SJCRH30 (cell line): ENCODE results near the gene THRA. TPM values are rescaled to one million over a fixed set of nuclear protein-coding genes. Genes with fewer than 3 reads are reported as not detected.

Experiments used
- DNase-seq, 2 experiments: peaks; one replicate each; pipeline ENCODE4 v3.0.0-alpha.2; 2015 to 2020
- H3K27ac ChIP-seq: fragments of 250-450 bp; sonication (Bioruptor Pico); 2 replicates; pipeline ENCODE4 v1.5.1; 2020; ENCODE audit warnings: mild to moderate bottlenecking, moderate library complexity
- H3K27me3 ChIP-seq: fragments of 250-450 bp; sonication (Bioruptor Pico); 2 replicates; pipeline ENCODE4 v1.5.1; 2020; ENCODE audit warnings: mild to moderate bottlenecking, moderate library complexity
- H3K36me3 ChIP-seq: fragments of 250-450 bp; sonication (Bioruptor Pico); 2 replicates; pipeline ENCODE4 v1.5.1; 2020; ENCODE audit warnings: mild to moderate bottlenecking, moderate library complexity
- H3K4me1 ChIP-seq: fragments of 250-450 bp; sonication (Bioruptor Pico); 2 replicates; pipeline ENCODE4 v1.5.1; 2020; ENCODE audit warnings: mild to moderate bottlenecking, moderate library complexity
- H3K4me3 ChIP-seq: fragments of 250-450 bp; sonication (Bioruptor Pico); 2 replicates; pipeline ENCODE4 v1.5.1; 2020; ENCODE audit warnings: mild to moderate bottlenecking, moderate library complexity
- H3K9me3 ChIP-seq: fragments of 250-450 bp; sonication (Bioruptor Pico); replicated peaks from 2 replicates; pipeline ENCODE4 v1.5.1; 2020; ENCODE audit warnings: mild to moderate bottlenecking, moderate library complexity
- total RNA-seq: library from RNA; depleted of rRNA; stranded (reverse); fragments of >200 nt; shearing (Covaris generic); gene quantifications from 2 replicates; pipeline ENCODE4 v1.2.3, GENCODE V29; 2014

The THRA gene
- total RNA-seq, 1 experiment from 2014 or later, result 14.4 TPM

DNA sequence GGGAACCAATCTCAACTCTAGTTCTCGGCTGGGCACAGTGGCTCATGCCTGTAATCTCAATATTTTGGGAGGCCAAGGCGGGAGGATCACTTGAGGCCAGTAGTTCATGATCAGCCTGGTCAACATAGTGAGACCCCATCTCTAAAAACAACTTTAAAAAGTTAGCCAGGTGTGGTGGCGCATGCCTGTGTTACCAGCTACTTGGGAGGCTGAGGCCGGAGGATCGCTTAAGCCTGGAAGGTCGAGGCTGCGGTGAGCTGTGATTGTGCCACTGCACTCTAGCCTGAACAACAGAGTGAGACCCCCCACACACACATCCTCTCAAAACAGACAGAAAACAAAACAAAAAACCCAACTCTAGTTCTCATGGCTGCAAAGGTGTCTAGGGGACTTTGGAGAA lies 4.9 kb downstream of the THRA start:
- H3K9me3 ChIP-seq, result no peaks in the 10 kb centered on the region
- no peaks in the 10 kb centered on the region for H3K36me3 ChIP-seq
- H3K27me3 ChIP-seq, result no peaks in the 10 kb centered on the region
- no peak overlapping the region for H3K27ac ChIP-seq
- H3K4me3 ChIP-seq, result no peak overlapping the region
- DNase-seq, result no peak
- peaks cover 62% of the 10 kb centered on the region for H3K4me1 ChIP-seq

DNA sequence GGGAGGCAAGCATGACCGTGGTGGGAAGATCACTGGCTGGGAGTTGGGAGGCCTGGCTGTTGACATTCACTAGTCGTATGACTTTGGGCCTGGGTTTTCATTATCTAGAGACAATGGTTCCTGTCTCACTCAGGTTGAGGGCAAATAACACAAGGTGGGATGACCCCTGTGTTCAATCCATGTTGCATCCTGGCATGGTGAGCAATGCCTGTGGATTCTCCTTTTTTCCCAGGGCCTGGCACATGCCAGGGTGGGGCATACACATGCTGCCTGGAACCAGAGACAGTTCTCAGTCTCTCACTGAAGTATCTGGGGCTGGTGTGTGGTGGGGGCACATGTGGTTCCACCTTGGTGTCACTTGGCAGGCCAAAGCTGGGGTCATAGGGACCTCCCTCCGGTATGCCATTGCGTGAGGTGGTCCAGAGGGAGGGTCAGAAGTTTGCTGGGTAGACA lies 5.4 kb downstream of the THRA start:
- no peaks in the 10 kb centered on the region for H3K36me3 ChIP-seq
- H3K27ac ChIP-seq, result no peak overlapping the region
- peaks cover 62% of the 10 kb centered on the region for H3K4me1 ChIP-seq
- H3K9me3 ChIP-seq, result no peaks in the 10 kb centered on the region
- no peak for DNase-seq
- H3K27me3 ChIP-seq, result no peaks in the 10 kb centered on the region
- H3K4me3 ChIP-seq, result no peak overlapping the region

DNA sequence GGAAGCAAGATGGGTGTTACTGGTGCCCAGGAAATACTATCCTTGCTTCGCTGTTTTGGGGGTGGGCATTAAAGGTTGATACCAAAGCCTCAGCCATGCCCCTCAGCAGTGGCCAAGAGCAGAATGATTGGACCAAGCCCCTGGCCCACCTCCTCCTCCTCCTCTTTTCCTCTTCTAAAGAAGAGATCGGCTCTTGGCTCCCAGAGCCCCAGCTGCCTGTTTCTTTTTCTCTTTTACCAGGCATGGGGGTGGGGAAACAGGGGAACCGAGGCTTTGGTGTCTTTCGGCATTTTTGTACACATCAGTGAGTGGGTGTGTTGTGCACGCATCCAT lies 5.8 kb downstream of the THRA start:
- DNase-seq, result no peak
- Histone ChIP-seq H3K27ac (0 out of 2 replicates have a peak overlapping the region, but pooled peaks have one; percentile 5), H3K4me3 (peak overlapping the region; percentile 48), H3K9me3 (no peaks in the 10 kb centered on the region), H3K36me3 (no peaks in the 10 kb centered on the region), H3K4me1 (peaks cover 62% of the 10 kb centered on the region), H3K27me3 (no peaks in the 10 kb centered on the region)

DNA sequence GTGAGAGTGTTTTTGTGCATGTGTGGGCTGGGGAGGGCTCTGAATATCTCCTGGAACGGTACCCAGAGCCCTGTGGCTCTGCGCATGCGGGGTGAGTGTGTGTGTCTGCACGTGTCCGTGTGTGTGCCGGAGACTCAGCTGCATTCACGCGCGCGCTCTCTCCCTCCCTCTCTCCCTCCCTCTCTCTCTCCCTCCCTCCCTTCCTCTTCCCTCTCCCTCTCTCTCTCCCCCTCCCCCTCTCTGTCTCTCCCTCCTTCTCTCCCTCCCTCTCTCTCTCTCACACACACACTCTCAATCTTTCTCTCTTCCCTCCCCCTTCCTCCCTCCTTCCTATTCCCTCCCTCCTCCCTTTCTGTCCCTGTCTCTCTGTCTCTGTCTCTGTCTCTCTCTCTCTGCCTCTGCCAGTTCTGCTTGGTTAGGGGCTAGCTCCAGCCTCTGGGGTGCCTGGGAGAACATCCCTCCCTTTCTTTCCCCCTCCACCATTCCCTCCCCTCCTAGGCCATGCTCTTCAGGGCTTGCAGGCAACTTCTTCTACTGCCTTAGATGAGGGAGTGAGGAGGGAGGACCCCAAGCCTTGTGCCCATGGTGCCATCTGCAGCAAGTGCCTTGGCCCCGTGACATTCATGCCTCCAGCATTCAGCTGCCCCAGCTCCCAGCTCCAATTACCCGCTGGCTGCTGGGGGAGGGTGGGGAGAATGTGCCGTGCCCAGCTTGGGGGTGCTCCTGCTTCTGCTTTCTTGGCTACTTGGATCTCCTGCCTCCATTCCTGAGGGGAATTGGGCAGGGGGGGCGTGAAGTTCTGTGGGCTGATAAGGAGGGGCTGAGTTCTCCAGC lies 6.4 kb downstream of the THRA start:
- 0 out of 2 replicates have a peak overlapping the region, but pooled peaks have one; percentile 5 for H3K27ac ChIP-seq
- peak overlapping the region; percentile 48 for H3K4me3 ChIP-seq
- peaks cover 59% of the 10 kb centered on the region for H3K4me1 ChIP-seq
- no peaks in the 10 kb centered on the region for H3K36me3 ChIP-seq
- H3K9me3 ChIP-seq, result no peaks in the 10 kb centered on the region
- peak; percentile 79 for DNase-seq
- no peaks in the 10 kb centered on the region for H3K27me3 ChIP-seq

DNA sequence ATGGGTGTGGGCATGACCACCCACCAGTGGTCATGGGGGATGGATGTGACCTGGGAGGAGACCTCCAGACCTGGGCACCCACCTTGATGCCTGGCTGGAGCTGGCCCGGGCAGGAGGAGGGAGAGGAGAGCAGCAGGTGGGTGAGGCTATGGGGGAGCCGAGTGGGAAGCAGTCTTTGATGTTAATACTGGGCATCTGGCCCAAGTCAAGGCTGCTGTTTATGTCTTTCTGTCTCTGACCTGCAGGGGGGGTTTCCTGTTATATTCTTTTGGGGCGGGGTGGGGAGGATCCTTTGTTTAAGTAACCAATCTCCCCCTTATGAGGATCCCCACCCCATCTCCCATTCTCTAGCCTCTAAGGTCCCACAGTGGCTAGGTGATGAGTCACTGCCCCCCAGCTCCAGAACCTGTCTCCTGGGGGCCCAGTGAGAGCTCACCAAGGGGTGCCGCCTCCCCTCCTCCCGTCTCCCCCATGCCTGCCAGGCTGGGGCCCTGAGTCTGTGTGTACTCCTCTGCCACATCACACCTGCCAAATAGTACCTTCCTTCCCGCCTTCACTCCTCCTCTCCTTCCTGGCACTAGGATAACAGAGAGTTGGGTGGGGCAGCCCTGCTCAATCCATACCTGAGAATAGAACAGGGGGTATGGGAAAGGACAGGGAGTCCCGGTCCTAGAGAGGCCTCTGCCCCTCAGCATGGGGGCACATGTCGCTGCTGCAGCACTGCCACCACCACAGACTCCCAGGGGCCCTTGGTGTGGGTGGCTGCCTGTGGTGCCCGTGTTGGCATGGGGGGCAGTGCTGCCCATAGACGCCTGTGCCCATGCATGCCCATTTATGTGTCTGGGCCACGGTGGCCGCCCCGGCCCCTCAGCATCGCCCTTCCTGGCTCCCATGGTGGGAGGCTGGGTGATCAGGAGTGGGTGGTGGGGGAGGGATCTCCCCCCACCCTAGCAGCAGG lies 7.3 kb downstream of the THRA start:
- peak; percentile 38 to 64 for DNase-seq
- H3K4me3 ChIP-seq, result no peak overlapping the region
- peaks cover 50% of the 10 kb centered on the region for H3K4me1 ChIP-seq
- no peaks in the 10 kb centered on the region for H3K27me3 ChIP-seq
- no peaks in the 10 kb centered on the region for H3K36me3 ChIP-seq
- H3K27ac ChIP-seq, result no peak overlapping the region
- no peaks in the 10 kb centered on the region for H3K9me3 ChIP-seq

DNA sequence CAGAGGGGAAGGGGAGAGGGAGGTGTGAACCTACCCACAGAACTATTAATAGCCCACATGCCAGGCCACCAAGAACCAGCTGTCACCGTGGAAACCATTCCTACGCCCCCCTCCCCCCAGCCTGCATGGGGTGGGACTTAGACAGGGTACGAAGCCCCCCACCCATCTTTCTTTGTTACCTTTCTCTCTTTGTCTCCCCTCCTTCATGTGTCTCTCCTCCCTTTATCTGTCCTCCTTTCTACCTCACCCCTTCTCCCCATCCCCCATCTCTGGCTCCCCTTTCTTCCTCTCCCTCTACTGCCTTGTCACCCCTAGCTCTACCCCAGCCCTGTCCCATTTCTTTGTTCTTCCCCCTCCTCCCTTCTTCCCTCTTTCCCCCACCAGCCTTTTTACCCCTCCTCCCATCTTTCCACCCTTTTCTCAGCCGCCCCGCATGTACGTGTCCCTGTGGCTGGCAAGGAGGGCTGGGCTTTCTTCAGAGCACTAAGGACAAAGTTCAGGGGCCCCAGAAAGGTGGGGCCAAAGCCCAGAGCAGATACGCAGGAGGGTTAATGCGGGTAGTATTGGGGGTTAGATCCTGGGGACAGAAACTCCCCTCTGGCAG lies 8.0 kb downstream of the THRA start:
- no peaks in the 10 kb centered on the region for H3K36me3 ChIP-seq
- no peak overlapping the region for H3K27ac ChIP-seq
- no peak overlapping the region for H3K4me3 ChIP-seq
- no peaks in the 10 kb centered on the region for H3K27me3 ChIP-seq
- H3K9me3 ChIP-seq, result no peaks in the 10 kb centered on the region
- H3K4me1 ChIP-seq, result peaks cover 49% of the 10 kb centered on the region
- DNase-seq, result no peak

DNA sequence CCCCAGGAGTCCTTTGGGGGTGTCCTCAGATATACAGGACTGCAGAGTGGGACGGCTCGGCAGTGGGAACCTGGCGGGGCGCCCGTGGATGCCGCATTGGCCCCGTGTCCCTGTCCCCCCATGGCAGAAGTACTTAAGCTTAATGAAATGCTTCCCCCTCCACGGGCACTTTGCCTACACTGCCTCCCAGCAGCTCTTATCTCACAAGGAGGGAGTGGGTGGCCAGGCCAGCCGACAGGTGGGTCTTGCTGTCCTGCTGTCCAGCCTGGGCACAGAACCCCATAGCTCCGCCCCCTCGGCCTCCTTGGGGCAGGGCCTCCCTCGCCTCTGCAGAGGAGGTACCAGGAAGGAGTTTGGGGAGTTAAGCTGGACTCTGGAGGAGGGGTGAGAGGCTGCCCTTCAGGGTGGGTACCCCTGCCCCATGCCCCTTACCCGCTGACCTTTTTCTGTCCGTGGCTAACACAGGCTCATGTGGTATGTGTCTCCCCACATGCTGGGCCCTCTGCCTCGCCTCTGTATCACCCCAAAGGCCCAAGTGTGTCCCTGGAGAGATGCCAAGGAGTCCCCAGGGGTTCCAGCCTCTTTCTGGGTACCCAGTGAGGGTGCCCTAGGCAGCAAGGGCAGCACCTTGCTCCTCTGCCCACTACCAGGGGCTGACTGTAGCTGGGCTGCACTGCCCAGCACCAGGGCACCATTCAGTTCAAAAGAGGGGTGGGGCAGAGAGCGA lies 8.7 kb downstream of the THRA start:
- H3K36me3 ChIP-seq, result no peaks in the 10 kb centered on the region
- H3K27ac ChIP-seq, result no peak overlapping the region
- DNase-seq, result peak; percentile 46 to 57
- H3K27me3 ChIP-seq, result no peaks in the 10 kb centered on the region
- no peak overlapping the region for H3K4me3 ChIP-seq
- no peaks in the 10 kb centered on the region for H3K9me3 ChIP-seq
- H3K4me1 ChIP-seq, result peaks cover 46% of the 10 kb centered on the region

DNA sequence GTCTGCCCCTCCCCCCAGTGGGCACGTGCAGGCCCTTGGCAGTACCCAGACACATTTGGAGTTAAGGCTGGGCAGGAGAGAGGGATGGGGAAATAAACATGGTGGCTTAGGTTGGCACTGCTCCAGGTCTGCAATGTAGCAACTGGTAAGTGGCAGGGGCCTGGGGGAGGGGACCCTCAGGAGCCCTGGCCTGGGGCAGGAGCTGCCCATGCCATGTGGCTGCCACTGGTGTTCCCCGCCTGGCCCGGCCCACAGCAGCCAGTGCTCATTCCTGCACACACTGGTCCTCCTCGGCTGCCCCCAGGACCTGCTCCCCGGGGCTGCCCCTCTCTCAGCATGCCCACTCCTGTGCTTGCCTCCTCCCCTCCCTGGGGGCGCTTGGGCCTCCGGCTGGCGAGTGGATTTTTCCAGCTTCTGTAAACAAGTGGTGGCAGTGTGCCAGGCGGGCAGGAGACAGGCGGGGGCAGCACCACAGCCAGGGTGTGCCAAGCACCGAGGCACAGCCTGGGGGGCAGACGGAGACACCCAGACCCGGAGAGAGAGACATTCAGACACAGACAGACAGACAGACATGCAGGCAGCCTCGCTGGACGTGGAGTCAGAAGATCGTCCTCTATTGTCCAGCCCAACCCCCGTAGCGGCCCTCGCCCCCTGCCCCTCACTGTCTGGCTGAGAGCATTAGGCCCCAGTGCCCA lies 9.4 kb downstream of the THRA start:
- H3K27me3 ChIP-seq, result no peaks in the 10 kb centered on the region
- no peaks in the 10 kb centered on the region for H3K36me3 ChIP-seq
- peaks cover 46% of the 10 kb centered on the region for H3K4me1 ChIP-seq
- H3K9me3 ChIP-seq, result no peaks in the 10 kb centered on the region
- H3K4me3 ChIP-seq, result no peak overlapping the region
- no peak overlapping the region for H3K27ac ChIP-seq
- DNase-seq, result peak; percentile 41 to 47

DNA sequence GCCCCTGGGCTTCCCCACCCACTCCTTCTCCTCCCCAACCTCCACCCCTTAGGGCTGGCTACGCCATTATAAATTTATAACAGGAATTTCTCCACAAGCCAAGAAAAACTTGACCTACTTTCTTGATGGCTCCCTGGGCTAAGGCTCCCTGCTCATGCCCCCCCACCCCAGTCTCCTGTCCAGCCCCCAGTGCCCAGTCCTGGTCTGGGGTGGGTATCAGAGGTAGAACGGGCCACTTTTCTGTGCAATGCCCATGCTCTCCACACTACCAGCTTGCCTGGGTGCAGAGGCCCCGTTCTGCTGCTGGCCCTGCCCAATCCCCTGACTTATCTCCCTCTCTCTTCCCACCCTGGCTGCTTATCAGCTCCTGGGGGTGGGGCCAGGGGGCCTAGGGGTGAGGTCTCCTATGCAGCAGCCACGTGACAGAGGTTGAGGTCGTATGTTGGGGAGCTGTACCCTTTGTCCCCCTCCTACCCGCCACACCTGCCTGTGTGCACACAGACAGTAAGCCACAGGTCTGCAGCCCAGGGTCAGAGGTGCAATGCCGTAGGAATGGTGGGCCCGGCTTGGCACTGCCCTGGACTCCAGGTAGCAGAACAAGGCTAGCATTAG lies 10.1 kb downstream of the THRA start:
- no peak overlapping the region for H3K27ac ChIP-seq
- DNase-seq, result no peak
- H3K36me3 ChIP-seq, result no peaks in the 10 kb centered on the region
- H3K4me1 ChIP-seq, result peaks cover 46% of the 10 kb centered on the region
- no peaks in the 10 kb centered on the region for H3K9me3 ChIP-seq
- no peak overlapping the region for H3K4me3 ChIP-seq
- no peaks in the 10 kb centered on the region for H3K27me3 ChIP-seq

DNA sequence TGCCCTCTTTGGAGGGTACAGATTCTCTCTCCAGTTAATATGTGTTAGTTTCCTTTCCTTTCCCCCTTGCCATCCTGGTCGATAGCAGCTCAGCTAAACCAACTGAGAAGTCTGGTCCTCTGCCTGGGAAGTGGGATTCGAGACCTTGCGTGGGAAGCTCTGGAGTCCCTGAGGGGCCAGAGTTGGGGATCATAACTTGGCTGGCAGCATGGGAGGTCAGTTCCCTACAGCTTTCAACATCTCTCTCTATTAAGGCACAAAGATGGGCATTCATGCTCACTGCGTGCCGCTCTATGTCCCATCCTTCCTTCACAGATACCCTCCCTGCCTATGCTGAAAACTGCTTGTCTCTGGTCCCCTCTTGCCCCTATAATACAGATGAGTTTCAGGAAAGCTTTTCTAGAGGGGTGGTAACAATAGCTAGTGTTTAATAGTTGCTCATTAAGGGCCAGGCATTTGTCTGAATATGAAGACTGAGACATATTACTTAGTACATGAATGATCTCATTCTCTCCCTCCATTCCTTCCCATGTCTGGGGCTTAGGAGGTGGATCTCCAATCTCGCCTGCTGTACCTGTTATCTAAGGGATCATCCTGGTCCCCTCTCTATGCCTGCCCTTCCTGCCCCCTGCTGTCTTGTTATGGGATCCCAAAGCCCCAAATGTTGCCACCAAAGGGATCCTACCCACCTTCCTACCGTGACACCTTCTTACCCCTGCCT lies 10.8 kb downstream of the THRA start:
- H3K4me3 ChIP-seq, result no peak overlapping the region
- no peak overlapping the region for H3K27ac ChIP-seq
- no peaks in the 10 kb centered on the region for H3K27me3 ChIP-seq
- no peaks in the 10 kb centered on the region for H3K36me3 ChIP-seq
- DNase-seq, result no peak
- H3K4me1 ChIP-seq, result peaks cover 40% of the 10 kb centered on the region
- no peaks in the 10 kb centered on the region for H3K9me3 ChIP-seq

DNA sequence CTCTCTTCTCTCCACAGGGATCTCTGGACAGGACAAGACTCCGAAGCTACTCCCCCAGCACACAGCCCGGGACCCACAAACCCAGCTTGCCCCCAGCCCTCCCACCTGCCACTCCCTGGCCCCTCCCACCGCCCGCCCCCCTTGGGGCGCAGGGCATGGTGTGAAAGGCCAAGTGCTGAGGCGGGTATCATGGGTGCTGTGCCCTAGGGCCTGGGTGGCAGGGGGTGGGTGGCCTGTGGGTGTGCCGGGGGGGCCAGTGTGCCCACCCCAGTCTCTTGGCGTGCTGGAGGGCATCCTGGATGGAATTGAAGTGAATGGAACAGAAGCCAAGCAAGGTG lies 11.4 kb downstream of the THRA start:
- Histone ChIP-seq H3K9me3 (no peaks in the 10 kb centered on the region), H3K4me1 (peaks cover 39% of the 10 kb centered on the region), H3K27me3 (no peaks in the 10 kb centered on the region), H3K4me3 (no peak overlapping the region), H3K27ac (no peak overlapping the region), H3K36me3 (no peaks in the 10 kb centered on the region)
- no peak for DNase-seq

DNA sequence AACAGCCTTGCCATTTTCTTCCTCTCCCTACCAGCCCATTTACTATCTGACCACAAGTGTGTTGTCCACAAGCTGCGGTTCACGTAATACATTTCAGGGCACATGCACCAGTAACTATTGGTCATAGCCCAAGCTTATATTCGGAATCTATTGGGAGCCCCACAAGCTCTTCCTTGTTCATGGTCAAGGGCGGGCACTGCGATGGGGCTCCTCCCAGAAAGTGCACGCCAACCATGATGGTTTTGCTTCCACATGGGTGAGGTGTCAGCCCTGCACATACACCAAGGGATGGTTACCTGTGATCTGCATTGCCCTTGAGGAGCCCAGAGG lies 12.1 kb downstream of the THRA start:
- H3K27ac ChIP-seq, result no peak overlapping the region
- H3K4me3 ChIP-seq, result no peak overlapping the region
- H3K9me3 ChIP-seq, result no peaks in the 10 kb centered on the region
- H3K36me3 ChIP-seq, result no peaks in the 10 kb centered on the region
- DNase-seq, result no peak
- no peaks in the 10 kb centered on the region for H3K27me3 ChIP-seq
- H3K4me1 ChIP-seq, result peaks cover 32% of the 10 kb centered on the region

DNA sequence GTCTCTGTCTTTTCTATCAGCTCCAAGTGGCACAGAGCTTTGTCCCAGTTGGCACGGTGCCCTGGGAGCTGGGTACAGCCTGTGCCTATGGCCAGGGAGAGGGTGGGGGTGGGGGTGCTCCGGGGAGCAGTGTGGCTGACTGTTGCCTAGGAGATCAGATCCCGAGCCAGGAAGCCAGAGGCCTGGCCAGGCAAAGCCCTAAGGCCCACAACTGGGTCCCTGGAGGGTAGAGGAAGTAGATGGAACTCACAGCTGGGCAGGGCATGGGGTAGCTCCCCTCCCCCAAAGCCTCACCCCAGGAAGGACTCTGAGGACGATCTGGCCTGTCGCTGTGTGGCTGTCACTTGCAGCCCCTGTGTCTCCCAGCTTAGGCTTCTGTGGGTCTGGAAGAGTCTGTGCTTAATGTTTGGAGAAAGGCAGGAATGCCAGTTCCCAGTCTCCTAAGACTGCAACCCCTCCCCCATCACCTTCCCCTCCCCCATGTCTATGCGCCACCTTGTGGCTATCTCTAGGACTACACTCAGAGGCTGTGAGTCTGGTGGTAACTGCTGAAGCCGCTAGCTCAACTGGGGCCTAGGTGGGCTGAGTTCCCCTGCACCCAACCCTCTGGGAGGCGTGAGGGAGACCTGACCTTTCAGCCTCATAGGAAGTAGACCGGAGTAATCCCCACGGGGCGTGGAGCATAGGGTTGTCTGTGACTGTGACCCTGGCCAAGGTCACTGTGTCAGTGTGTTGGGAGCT lies 12.6 kb downstream of the THRA start:
- no peaks in the 10 kb centered on the region for H3K9me3 ChIP-seq
- H3K27ac ChIP-seq, result no peak overlapping the region
- no peak overlapping the region for H3K4me3 ChIP-seq
- no peaks in the 10 kb centered on the region for H3K36me3 ChIP-seq
- peaks cover 27% of the 10 kb centered on the region for H3K4me1 ChIP-seq
- no peaks in the 10 kb centered on the region for H3K27me3 ChIP-seq
- DNase-seq, result peak; percentile 65 to 85
